ENCODE data around the gene CENPX. TPM values are rescaled to one million over a fixed set of nuclear protein-coding genes. Genes with fewer than 3 reads are reported as not detected.
A peak's percentile ranks its signal among the peaks of the same experiment; 100 is the strongest.

CENPX gene
- total and polyA plus RNA-seq, 2 of the 13 experiments (the other 11 are each of a cell fraction or from before 2014, with no cell fraction given): 92.7 to 170 TPM

DNA sequence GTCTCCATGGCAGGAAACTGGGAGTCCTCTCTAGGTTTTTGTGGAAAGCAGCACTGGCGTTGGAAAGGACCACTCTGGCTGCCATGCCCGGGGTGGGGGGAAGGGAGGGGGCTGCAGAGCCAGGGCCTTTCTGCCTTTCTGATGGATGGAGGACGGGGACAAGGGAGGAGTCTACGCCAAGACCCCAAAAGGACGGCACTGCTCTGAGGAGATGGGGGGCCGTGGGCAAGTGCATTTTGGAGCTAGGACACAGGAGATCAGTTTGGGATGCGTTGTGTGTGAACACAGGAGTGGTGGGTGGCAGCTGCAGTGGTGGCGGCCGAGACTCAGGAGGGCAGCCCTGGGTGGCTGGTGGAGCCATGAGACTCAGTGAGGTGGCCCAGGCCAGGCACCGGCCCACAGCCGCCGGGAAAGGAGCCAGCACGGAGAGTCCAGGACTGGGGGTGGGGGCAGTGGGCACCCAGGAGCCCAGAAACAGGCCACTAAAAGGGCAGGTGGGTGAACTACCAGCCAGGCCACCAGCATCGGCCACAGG is 2.0 kb downstream of the CENPX start (continued):
- TF ChIP-seq, protein P1, sequence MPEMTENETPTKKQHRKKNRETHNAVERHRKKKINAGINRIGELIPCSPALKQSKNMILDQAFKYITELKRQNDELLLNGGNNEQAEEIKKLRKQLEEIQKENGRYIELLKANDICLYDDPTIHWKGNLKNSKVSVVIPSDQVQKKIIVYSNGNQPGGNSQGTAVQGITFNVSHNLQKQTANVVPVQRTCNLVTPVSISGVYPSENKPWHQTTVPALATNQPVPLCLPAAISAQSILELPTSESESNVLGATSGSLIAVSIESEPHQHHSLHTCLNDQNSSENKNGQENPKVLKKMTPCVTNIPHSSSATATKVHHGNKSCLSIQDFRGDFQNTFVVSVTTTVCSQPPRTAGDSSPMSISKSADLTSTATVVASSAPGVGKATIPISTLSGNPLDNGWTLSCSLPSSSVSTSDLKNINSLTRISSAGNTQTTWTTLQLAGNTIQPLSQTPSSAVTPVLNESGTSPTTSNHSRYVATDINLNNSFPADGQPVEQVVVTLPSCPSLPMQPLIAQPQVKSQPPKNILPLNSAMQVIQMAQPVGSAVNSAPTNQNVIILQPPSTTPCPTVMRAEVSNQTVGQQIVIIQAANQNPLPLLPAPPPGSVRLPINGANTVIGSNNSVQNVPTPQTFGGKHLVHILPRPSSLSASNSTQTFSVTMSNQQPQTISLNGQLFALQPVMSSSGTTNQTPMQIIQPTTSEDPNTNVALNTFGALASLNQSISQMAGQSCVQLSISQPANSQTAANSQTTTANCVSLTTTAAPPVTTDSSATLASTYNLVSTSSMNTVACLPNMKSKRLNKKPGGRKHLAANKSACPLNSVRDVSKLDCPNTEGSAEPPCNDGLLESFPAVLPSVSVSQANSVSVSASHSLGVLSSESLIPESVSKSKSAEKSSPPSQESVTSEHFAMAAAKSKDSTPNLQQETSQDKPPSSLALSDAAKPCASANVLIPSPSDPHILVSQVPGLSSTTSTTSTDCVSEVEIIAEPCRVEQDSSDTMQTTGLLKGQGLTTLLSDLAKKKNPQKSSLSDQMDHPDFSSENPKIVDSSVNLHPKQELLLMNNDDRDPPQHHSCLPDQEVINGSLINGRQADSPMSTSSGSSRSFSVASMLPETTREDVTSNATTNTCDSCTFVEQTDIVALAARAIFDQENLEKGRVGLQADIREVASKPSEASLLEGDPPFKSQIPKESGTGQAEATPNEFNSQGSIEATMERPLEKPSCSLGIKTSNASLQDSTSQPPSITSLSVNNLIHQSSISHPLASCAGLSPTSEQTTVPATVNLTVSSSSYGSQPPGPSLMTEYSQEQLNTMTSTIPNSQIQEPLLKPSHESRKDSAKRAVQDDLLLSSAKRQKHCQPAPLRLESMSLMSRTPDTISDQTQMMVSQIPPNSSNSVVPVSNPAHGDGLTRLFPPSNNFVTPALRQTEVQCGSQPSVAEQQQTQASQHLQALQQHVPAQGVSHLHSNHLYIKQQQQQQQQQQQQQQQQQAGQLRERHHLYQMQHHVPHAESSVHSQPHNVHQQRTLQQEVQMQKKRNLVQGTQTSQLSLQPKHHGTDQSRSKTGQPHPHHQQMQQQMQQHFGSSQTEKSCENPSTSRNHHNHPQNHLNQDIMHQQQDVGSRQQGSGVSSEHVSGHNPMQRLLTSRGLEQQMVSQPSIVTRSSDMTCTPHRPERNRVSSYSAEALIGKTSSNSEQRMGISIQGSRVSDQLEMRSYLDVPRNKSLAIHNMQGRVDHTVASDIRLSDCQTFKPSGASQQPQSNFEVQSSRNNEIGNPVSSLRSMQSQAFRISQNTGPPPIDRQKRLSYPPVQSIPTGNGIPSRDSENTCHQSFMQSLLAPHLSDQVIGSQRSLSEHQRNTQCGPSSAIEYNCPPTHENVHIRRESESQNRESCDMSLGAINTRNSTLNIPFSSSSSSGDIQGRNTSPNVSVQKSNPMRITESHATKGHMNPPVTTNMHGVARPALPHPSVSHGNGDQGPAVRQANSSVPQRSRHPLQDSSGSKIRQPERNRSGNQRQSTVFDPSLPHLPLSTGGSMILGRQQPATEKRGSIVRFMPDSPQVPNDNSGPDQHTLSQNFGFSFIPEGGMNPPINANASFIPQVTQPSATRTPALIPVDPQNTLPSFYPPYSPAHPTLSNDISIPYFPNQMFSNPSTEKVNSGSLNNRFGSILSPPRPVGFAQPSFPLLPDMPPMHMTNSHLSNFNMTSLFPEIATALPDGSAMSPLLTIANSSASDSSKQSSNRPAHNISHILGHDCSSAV (CRISPR knock-in tag; IDR thresholded peaks at IDR 0.05; ENCODE audit: borderline replicate concordance): no peak
- TF ChIP-seq SMAD9 (CRISPR knock-in tag; IDR thresholded peaks at IDR 0.05) (0 out of 2 replicates have a peak, but pooled peaks have one; percentile 21), RFXAP (CRISPR knock-in tag; IDR thresholded peaks at IDR 0.05; ENCODE audit: borderline replicate concordance) (no peak), ZNF562 (CRISPR knock-in tag; IDR thresholded peaks at IDR 0.05; ENCODE audit: borderline replicate concordance) (no peak), FOSL1 (CRISPR knock-in tag; IDR thresholded peaks at IDR 0.05; ENCODE audit: borderline replicate concordance) (no peak), MBNL3 (CRISPR knock-in tag; conservative IDR thresholded peaks at IDR 0.05) (no peak)
- TF ChIP-seq, protein P2, sequence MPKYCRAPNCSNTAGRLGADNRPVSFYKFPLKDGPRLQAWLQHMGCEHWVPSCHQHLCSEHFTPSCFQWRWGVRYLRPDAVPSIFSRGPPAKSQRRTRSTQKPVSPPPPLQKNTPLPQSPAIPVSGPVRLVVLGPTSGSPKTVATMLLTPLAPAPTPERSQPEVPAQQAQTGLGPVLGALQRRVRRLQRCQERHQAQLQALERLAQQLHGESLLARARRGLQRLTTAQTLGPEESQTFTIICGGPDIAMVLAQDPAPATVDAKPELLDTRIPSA (CRISPR knock-in tag; IDR thresholded peaks at IDR 0.05; ENCODE audit: borderline replicate concordance): no peak
- TF ChIP-seq, protein P3, sequence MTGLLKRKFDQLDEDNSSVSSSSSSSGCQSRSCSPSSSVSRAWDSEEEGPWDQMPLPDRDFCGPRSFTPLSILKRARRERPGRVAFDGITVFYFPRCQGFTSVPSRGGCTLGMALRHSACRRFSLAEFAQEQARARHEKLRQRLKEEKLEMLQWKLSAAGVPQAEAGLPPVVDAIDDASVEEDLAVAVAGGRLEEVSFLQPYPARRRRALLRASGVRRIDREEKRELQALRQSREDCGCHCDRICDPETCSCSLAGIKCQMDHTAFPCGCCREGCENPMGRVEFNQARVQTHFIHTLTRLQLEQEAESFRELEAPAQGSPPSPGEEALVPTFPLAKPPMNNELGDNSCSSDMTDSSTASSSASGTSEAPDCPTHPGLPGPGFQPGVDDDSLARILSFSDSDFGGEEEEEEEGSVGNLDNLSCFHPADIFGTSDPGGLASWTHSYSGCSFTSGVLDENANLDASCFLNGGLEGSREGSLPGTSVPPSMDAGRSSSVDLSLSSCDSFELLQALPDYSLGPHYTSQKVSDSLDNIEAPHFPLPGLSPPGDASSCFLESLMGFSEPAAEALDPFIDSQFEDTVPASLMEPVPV (CRISPR knock-in tag; IDR thresholded peaks at IDR 0.05): peak; percentile 71
- TF ChIP-seq, protein P4, sequence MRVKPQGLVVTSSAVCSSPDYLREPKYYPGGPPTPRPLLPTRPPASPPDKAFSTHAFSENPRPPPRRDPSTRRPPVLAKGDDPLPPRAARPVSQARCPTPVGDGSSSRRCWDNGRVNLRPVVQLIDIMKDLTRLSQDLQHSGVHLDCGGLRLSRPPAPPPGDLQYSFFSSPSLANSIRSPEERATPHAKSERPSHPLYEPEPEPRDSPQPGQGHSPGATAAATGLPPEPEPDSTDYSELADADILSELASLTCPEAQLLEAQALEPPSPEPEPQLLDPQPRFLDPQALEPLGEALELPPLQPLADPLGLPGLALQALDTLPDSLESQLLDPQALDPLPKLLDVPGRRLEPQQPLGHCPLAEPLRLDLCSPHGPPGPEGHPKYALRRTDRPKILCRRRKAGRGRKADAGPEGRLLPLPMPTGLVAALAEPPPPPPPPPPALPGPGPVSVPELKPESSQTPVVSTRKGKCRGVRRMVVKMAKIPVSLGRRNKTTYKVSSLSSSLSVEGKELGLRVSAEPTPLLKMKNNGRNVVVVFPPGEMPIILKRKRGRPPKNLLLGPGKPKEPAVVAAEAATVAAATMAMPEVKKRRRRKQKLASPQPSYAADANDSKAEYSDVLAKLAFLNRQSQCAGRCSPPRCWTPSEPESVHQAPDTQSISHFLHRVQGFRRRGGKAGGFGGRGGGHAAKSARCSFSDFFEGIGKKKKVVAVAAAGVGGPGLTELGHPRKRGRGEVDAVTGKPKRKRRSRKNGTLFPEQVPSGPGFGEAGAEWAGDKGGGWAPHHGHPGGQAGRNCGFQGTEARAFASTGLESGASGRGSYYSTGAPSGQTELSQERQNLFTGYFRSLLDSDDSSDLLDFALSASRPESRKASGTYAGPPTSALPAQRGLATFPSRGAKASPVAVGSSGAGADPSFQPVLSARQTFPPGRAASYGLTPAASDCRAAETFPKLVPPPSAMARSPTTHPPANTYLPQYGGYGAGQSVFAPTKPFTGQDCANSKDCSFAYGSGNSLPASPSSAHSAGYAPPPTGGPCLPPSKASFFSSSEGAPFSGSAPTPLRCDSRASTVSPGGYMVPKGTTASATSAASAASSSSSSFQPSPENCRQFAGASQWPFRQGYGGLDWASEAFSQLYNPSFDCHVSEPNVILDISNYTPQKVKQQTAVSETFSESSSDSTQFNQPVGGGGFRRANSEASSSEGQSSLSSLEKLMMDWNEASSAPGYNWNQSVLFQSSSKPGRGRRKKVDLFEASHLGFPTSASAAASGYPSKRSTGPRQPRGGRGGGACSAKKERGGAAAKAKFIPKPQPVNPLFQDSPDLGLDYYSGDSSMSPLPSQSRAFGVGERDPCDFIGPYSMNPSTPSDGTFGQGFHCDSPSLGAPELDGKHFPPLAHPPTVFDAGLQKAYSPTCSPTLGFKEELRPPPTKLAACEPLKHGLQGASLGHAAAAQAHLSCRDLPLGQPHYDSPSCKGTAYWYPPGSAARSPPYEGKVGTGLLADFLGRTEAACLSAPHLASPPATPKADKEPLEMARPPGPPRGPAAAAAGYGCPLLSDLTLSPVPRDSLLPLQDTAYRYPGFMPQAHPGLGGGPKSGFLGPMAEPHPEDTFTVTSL (CRISPR knock-in tag; IDR thresholded peaks at IDR 0.05; ENCODE audit: borderline replicate concordance): no peak
- TF ChIP-seq, protein P5, sequence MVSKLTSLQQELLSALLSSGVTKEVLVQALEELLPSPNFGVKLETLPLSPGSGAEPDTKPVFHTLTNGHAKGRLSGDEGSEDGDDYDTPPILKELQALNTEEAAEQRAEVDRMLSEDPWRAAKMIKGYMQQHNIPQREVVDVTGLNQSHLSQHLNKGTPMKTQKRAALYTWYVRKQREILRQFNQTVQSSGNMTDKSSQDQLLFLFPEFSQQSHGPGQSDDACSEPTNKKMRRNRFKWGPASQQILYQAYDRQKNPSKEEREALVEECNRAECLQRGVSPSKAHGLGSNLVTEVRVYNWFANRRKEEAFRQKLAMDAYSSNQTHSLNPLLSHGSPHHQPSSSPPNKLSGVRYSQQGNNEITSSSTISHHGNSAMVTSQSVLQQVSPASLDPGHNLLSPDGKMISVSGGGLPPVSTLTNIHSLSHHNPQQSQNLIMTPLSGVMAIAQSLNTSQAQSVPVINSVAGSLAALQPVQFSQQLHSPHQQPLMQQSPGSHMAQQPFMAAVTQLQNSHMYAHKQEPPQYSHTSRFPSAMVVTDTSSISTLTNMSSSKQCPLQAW (CRISPR knock-in tag; IDR thresholded peaks at IDR 0.05): no peak

Measured in HepG2 (cell line).